ENCODE results near the gene DPYD.

The DPYD gene

GRCh38 chr1:97867127-97867526, 53.7 kb downstream of the DPYD start:
- no peak overlapping the region for H3K27ac ChIP-seq
- TF ChIP-seq ZFX (IDR thresholded peaks at IDR 0.05) (no peak), CTCF (conservative IDR thresholded peaks at IDR 0.05) (no peak)

DNA sequence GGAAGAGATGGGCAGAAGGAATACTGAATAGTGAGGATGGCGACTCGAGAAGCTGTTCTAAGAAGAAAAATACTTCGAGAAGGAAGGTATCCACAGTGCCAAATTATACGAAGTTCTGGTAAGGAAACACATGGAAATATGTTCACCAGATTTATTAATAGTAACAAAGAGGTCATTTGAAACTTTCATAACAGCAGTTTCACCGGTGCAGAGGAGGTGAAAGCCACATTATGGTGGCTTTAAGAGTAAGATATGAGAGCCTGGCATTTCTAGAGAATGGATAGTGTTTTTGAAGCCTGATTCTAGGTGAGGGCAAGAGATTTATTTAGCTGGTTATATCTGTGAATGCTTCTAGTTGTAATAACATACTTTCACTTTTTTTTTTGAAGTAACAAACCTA, 56.2 kb downstream of the DPYD start:
- H3K27ac ChIP-seq = no peak overlapping the region
- TF ChIP-seq CTCF (conservative IDR thresholded peaks at IDR 0.05) = no peak
- TF ChIP-seq ZFX (IDR thresholded peaks at IDR 0.05) = no peak

DNA sequence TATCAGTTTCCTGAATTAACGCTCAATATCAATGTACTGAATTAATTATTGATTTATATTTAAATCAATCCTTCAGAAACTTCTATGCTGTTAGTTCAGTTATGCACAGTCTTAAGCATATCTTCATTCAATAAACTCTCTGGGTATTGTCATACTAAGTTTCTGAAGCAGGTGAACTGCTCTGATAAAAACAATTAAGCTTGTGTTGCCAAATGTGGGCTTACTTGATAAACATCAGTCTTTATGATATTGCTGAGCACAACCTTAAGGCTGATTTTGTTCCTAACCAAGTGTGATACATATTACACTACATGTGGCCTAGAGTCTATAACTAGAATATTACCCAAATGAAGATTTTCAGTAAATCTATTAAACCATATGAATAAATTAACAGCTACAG, 67.6 kb downstream of the DPYD start:
- TF ChIP-seq CTCF (conservative IDR thresholded peaks at IDR 0.05) (no peak), ZFX (IDR thresholded peaks at IDR 0.05) (no peak)
- H3K27ac ChIP-seq = no peak overlapping the region

DNA sequence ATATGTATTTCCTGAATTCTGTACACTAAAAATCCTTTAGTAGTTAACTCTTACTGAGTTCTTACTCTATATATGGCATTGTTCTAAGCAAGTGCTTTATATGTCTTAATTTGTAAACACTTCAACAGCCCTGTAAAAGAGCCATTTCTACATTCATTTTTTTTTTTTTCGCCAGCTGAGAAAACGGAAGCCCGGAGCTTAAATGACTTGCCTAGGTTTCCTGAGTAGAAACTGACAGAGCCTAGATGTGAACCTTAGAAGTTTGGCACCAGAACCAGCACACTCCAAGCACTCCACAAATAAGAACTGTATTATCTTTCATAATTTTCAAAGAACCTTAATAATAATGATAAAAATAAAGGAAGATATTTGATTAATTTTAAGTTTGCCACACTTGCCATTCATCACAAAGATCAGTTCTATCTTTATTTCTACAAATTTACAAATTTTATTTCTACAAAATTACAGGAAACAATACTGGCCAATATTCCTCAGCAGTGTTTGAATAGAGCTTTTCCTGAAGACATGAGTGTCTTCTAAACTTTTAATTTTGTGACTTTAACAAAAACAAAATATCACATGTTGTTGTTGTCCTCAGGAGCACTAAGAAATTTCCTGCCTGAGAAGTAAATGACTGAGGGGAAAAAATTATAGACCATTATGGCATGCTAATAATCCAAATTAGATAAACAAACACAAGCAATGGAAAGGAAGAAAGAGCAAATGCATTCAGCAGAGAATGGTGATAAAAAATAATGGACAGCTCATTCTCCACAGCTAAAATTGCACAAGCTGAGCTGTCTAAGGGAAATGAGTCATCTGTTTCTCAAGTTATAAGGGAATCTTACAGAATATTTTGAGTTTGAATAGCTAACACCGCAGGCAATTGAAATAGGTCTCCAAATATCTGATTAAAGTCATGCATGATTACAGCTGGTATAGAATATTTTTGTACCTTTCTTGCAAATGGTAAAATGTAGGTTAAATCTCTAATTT, 71.2 kb downstream of the DPYD start:
- no peak overlapping the region for H3K27ac ChIP-seq
- TF ChIP-seq ZFX (IDR thresholded peaks at IDR 0.05) (no peak), CTCF (conservative IDR thresholded peaks at IDR 0.05) (no peak)

DNA sequence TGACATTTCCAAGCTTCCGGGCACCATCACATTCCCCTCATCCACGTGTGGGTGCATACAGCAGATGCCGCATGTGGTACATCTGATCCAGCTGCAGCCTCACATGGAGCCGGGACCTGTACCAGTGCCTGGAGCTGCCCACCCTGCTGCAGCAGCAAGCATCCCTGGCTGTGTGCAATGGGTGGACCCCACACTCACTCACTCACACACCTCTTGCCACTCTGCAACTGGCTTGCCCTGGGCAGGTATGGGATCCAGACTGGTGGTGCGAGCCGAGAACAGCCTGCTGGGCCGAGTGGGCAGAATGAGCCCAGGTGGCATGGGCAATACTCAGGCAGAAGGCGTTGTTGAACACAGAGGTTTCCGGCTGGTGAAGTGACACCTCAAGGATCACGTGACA, 75.0 kb downstream of the DPYD start:
- H3K27ac ChIP-seq = no peak overlapping the region
- no peak for TF ChIP-seq CTCF (conservative IDR thresholded peaks at IDR 0.05)
- TF ChIP-seq ZFX (IDR thresholded peaks at IDR 0.05) = no peak

GRCh38 chr1:97844552-97845089, 76.2 kb downstream of the DPYD start:
- TF ChIP-seq ZFX (IDR thresholded peaks at IDR 0.05) (no peak), CTCF (conservative IDR thresholded peaks at IDR 0.05) (no peak)
- H3K27ac ChIP-seq = no peak overlapping the region

DNA sequence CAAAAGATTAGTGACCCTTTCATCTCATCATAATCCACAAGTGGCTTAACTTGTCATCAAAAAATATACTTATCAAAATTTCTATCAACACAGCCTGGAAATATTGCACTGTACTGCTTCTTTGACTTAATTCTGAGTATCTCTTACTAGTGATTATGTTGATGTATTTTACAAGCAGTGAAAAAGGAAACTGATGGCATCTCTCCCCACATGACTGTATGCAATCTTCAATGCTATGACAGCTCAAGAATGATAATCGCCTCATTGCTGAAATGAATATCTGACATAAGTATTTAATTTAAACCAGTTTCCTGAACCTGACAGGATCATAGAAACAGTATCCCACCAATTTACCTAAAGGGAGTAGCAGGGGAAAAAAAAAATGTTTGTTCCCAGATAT, 79.5 kb downstream of the DPYD start:
- TF ChIP-seq CTCF (conservative IDR thresholded peaks at IDR 0.05) = no peak
- TF ChIP-seq ZFX (IDR thresholded peaks at IDR 0.05) = no peak
- no peak overlapping the region for H3K27ac ChIP-seq

Data from C4-2B (cell line).